ENCODE measurements around the gene TAGLN3. TPM values are rescaled to one million over a fixed set of nuclear protein-coding genes. Genes with fewer than 3 reads are reported as not detected.

TAGLN3 gene
- total RNA-seq, 1 donor from 2014 or later = 3.7 TPM

DNA sequence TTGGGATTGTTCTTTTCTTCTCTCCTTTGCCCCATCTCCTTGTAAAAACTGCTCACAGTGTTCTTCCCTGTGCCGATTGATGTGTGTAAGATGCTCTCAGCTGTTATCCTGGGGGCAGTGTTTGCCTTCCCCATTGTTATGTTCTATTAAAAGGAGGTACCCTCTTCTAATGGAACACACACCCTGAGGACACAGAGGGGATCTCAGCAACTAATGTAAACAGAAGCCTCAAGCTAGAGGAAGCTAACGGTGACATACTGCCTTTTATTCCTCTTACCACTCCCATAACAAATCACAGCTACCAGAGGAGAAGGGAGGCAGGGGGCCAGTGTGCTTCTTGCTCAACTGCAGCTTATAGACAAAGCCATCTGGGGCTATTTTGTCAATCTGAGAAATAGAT lies 2.2 kb downstream of the TAGLN3 start:
- no peak for DNase-seq (ENCODE audit: low read depth)
- no peak overlapping the region for H3K4me3 ChIP-seq (ENCODE audit: low read depth, low read length)
- TF ChIP-seq, protein P1, sequence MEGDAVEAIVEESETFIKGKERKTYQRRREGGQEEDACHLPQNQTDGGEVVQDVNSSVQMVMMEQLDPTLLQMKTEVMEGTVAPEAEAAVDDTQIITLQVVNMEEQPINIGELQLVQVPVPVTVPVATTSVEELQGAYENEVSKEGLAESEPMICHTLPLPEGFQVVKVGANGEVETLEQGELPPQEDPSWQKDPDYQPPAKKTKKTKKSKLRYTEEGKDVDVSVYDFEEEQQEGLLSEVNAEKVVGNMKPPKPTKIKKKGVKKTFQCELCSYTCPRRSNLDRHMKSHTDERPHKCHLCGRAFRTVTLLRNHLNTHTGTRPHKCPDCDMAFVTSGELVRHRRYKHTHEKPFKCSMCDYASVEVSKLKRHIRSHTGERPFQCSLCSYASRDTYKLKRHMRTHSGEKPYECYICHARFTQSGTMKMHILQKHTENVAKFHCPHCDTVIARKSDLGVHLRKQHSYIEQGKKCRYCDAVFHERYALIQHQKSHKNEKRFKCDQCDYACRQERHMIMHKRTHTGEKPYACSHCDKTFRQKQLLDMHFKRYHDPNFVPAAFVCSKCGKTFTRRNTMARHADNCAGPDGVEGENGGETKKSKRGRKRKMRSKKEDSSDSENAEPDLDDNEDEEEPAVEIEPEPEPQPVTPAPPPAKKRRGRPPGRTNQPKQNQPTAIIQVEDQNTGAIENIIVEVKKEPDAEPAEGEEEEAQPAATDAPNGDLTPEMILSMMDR (IDR thresholded peaks at IDR 0.05; ENCODE audit: insufficient read depth, low read length, poor library complexity, severe bottlenecking) = no peak

GRCh38 chr3:112001526-112001925 lies 2.8 kb downstream of the TAGLN3 start:
- H3K36me3 ChIP-seq (ENCODE audit: control insufficient read depth, insufficient read depth, low read length) = no peaks in the 10 kb centered on the region
- TF ChIP-seq, protein P1 (IDR thresholded peaks at IDR 0.05; ENCODE audit: insufficient read depth, low read length, poor library complexity, severe bottlenecking) = no peak
- DNase-seq (ENCODE audit: low read depth) = no peak
- H3K27me3 ChIP-seq (ENCODE audit: control insufficient read depth, insufficient read depth, low read length) = no peaks in the 10 kb centered on the region
- no peak overlapping the region for H3K4me3 ChIP-seq (ENCODE audit: low read depth, low read length)

More for the DNA sequence above, 2.2 kb downstream of the TAGLN3 start:
- no peaks in the 10 kb centered on the region for H3K36me3 ChIP-seq (ENCODE audit: control insufficient read depth, insufficient read depth, low read length)
- no peaks in the 10 kb centered on the region for H3K27me3 ChIP-seq (ENCODE audit: control insufficient read depth, insufficient read depth, low read length)

DNA sequence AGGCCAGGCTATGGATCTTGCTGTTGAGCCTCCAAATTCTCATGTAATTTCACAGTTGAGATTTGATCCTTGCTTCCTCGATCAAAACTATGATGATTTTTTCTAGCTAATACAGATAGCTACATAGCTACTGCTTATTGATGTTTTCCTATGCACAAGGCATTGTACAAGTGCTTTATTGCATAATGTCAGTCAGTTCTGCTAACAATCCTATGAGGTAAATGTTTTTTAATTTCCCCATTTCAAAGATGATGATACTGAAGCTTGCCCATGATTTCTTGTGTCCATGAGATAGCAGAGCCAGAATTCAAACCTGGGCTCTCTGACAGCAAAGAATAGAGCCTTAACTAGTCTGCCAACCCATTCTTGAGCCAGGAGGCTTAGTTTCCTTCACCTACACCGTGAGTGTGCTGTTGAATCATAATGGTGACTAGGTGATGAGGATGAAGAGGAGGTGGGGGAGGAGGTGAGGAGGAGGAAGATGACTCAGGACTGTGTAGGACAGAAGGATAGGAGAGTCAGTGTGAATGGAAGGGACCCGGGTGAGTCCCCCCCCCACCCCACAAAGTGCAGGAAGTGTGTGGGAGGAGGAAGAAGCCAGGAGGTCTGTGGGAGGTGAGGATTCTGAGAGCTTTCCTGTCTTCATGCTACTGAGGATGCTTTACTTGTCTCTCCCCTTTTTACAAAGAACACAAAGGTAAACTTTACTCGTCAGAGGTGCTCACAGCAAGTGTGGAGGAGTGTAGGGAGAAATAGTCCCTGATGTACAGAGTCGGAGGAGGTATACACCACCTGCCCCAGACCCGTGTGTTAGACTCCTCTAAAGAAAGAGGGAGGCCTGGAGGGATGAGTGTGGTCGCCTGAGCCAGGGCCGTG lies 3.6 kb downstream of the TAGLN3 start:
- Histone ChIP-seq H3K4me3 (ENCODE audit: low read depth, low read length) (no peak overlapping the region), H3K27me3 (ENCODE audit: control insufficient read depth, insufficient read depth, low read length) (no peaks in the 10 kb centered on the region), H3K36me3 (ENCODE audit: control insufficient read depth, insufficient read depth, low read length) (no peaks in the 10 kb centered on the region)
- DNase-seq (ENCODE audit: low read depth) = no peak
- TF ChIP-seq, protein P1 (IDR thresholded peaks at IDR 0.05; ENCODE audit: insufficient read depth, low read length, poor library complexity, severe bottlenecking) = no peak

DNA sequence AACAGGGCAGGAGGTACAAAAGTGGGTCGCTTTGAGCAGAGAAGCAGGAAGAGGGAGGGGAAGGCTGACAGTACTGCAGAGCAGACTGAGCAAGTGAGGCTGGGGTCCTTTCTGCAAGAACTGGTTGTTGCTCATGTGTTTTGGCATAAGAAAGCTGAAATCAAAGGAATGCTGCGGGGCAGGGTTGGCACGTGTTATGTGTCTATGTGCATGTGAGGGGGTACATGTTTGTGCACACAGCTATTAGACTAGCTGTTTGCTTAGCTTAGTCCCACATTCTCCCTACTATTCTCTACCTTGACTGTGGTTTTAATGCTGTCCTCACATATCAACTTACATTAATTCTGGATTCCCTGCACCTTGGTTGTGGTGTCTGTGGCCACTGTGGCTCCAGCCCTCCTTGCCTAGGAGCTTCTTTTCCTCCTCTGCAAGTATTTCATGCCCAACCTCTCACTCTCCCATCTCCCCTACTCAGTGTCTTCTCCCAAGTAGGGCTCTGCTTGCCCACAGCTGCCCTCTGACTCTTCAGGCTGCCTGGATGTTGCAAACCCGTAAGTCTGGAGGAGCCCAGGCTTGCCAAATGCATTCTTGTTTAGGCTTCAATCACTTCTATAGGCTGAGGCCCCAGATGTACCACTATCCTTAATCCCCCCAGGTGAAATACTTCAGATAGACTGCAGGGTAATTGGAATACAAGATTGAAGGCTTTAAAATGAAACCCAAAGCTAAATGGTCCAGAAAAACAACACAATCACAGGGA lies 4.8 kb downstream of the TAGLN3 start:
- no peak for DNase-seq (ENCODE audit: low read depth)
- Histone ChIP-seq H3K4me3 (ENCODE audit: low read depth, low read length) (no peak overlapping the region), H3K36me3 (ENCODE audit: control insufficient read depth, insufficient read depth, low read length) (no peaks in the 10 kb centered on the region), H3K27me3 (ENCODE audit: control insufficient read depth, insufficient read depth, low read length) (no peaks in the 10 kb centered on the region)
- TF ChIP-seq, protein P1 (IDR thresholded peaks at IDR 0.05; ENCODE audit: insufficient read depth, low read length, poor library complexity, severe bottlenecking) = no peak

- H3K27me3 ChIP-seq (ENCODE audit: control insufficient read depth, insufficient read depth, low read length) = no peaks in the 10 kb centered on the region
- DNase-seq (ENCODE audit: low read depth) = no peak
- H3K36me3 ChIP-seq (ENCODE audit: control insufficient read depth, insufficient read depth, low read length) = no peaks in the 10 kb centered on the region
- TF ChIP-seq, protein P1 (IDR thresholded peaks at IDR 0.05; ENCODE audit: insufficient read depth, low read length, poor library complexity, severe bottlenecking) = no peak
- H3K4me3 ChIP-seq (ENCODE audit: low read depth, low read length) = no peak overlapping the region
These were observed 5.5 kb downstream of the TAGLN3 start for GRCh38 chr3:112004187-112004586.
